Gastroesophageal sphincter (tissue), 4 donors: Measurements from ENCODE around the gene STIM2. TPM values are rescaled to one million over a fixed set of nuclear protein-coding genes. Genes with fewer than 3 reads are reported as not detected.
"Not testable (repeated sequence)": the region's sequence is repeated elsewhere in the genome, so short reads cannot be mapped to it uniquely, and the experiment has no call there.

Source experiments
- ATAC-seq: fragments of 150-250 bp; one replicate; pipeline ENCODE4 v1.9.1; 2016; ENCODE audit warnings: mild to moderate bottlenecking, moderate library complexity
- H3K27ac ChIP-seq, 4 donors: fragments of 200-600 bp; sonication (generic) in 3 of 4; 1 replicate in 3 of 4; 2 replicates in 1 of 4; pipeline ENCODE4 v1.5.1; 2016 to 2019
- H3K27me3 ChIP-seq: fragments of 200-600 bp; sonication (generic); one replicate; pipeline ENCODE4 v1.5.1; 2019
- H3K36me3 ChIP-seq, 2 donors: fragments of 200-600 bp; sonication (generic); one replicate each; pipeline ENCODE4 v1.5.1; 2019; ENCODE audit warnings: control low read depth in 1 of 2
- H3K4me1 ChIP-seq, 3 donors: fragments of 200-600 bp; sonication (generic); 1 replicate in 2 of 3; 2 replicates in 1 of 3; pipeline ENCODE4 v1.5.1; 2016 to 2019; ENCODE audit warnings: control low read depth in 2 of 3
- H3K4me3 ChIP-seq, 2 donors: fragments of 200-600 bp; sonication (generic); one replicate each; pipeline ENCODE4 v1.5.1; 2019; ENCODE audit warnings: mild to moderate bottlenecking in 1 of 2, moderate library complexity in 1 of 2
- H3K9me3 ChIP-seq, 3 donors: fragments of 200-600 bp; sonication (generic); one replicate each; pipeline ENCODE4 v1.5.1; 2017 to 2019; ENCODE audit warnings: control low read depth in 2 of 3
- EP300 ChIP-seq: sonication (generic); formaldehyde crosslinking; IDR thresholded peaks from one replicate; pipeline ENCODE4 v1.6.1; 2017; ENCODE audit warnings: antibody characterized with exemption, mild to moderate bottlenecking
- POLR2A ChIP-seq, 2 donors: fragments of 450-650 bp; IDR thresholded peaks; one replicate each; pipeline ENCODE4 v1.6.1; 2017; ENCODE audit warnings: antibody characterized with exemption in 2 of 2, mild to moderate bottlenecking in 2 of 2, moderate library complexity in 1 of 2
- POLR2AphosphoS5 ChIP-seq: sonication (generic); formaldehyde crosslinking; IDR thresholded peaks from one replicate; pipeline ENCODE4 v1.6.1; 2017; ENCODE audit warnings: antibody characterized with exemption
- WGBS, 2 donors: methylation state at CpG; one replicate each; pipeline ENCODE4 v1.1.5; 2018; ENCODE audit warnings: low coverage in 1 of 2; 5-methylcytosine and 5-hydroxymethylcytosine counted together
- total RNA-seq, 4 donors: library from RNA; depleted of rRNA; stranded (reverse); fragments of >200 nt; gene quantifications; one replicate each; pipeline ENCODE4 v1.1.0, GENCODE V29; 2016
- TF ChIP-seq, protein P1 (sequence below), 4 experiments: fragments of 200-600 bp in 2 of 4; fragments of 450-650 bp in 2 of 4; sonication (generic) in 1 of 4; IDR thresholded peaks; one replicate each; pipeline ENCODE4 v1.5.1; 2017 to 2019; ENCODE audit warnings: antibody characterized with exemption in 4 of 4, mild to moderate bottlenecking in 2 of 4, moderate library complexity in 2 of 4

STIM2 gene
- total RNA-seq, 4 donors from 2014 or later = 8.4 to 11.6 (median 10.5) TPM

DNA sequence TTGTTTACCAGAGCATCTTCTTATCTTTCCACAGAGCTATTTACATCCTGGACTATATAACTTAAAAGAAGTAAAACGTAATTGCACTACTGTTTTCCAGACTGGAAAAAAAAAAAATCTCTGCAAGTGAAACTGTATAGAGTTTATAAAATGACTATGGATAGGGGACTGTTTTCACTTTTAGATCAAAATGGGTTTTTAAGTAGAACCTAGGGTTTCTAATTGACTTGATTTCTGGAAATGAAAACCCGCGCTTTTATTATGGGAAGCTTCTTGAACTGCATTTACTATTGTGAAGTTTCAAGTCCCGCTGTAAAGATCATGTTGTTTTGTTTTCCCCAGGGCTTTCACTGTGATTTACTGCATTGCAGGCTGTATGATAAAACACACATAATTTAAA, 162.7 kb downstream of the STIM2 start:
- Histone ChIP-seq H3K9me3 (no peaks in the 10 kb centered on the region), H3K27me3 (no peaks in the 10 kb centered on the region), H3K27ac (no peak overlapping the region), H3K4me3 (no peak overlapping the region), H3K4me1 (no peaks in the 10 kb centered on the region), H3K36me3 (peaks cover 0 to 42% of the 10 kb centered on the region in 2 donors)
- TF ChIP-seq EP300 (no peak), POLR2A (IDR thresholded peaks at IDR 0.05) (no peak), POLR2AphosphoS5 (no peak)
- TF ChIP-seq, protein P1, sequence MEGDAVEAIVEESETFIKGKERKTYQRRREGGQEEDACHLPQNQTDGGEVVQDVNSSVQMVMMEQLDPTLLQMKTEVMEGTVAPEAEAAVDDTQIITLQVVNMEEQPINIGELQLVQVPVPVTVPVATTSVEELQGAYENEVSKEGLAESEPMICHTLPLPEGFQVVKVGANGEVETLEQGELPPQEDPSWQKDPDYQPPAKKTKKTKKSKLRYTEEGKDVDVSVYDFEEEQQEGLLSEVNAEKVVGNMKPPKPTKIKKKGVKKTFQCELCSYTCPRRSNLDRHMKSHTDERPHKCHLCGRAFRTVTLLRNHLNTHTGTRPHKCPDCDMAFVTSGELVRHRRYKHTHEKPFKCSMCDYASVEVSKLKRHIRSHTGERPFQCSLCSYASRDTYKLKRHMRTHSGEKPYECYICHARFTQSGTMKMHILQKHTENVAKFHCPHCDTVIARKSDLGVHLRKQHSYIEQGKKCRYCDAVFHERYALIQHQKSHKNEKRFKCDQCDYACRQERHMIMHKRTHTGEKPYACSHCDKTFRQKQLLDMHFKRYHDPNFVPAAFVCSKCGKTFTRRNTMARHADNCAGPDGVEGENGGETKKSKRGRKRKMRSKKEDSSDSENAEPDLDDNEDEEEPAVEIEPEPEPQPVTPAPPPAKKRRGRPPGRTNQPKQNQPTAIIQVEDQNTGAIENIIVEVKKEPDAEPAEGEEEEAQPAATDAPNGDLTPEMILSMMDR (IDR thresholded peaks at IDR 0.05) = no peak
- ATAC-seq = no peak
- WGBS, 2 donors = 89 to 94% methylated on average over 4 of the region's 4 CpGs

DNA sequence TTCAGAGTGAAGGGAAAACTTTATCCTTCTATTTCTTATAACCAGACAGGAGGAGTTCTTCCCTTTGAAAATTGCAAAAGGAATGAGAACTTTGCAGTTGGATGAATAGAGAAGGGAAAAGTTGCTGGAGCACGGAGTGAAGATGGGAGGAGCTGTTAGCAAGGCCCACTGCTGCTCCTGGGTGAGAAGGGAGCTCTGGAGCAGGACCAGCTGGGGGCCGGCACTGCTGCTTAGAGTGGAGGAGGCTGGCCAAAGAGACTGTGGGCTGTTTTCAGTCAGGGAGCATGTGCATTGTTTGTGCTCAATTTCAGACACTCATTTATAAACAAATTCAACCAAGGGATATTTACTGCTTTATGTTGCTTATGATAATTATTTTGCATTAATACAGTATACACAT, 164.2 kb downstream of the STIM2 start:
- Histone ChIP-seq H3K36me3 (peaks cover 0 to 29% of the 10 kb centered on the region in 2 donors), H3K4me1 (no peaks in the 10 kb centered on the region), H3K27ac (no peak overlapping the region), H3K27me3 (no peaks in the 10 kb centered on the region), H3K4me3 (no peak overlapping the region), H3K9me3 (no peaks in the 10 kb centered on the region)
- no peak for ATAC-seq
- no peak for TF ChIP-seq POLR2AphosphoS5
- TF ChIP-seq EP300 = no peak
- TF ChIP-seq, protein P1 (IDR thresholded peaks at IDR 0.05) = no peak
- no peak for TF ChIP-seq POLR2A (IDR thresholded peaks at IDR 0.05)
- 40% methylated on average over 2 of the region's 2 CpGs; no CpG with 5 or more reads in 1 of the 2 donors for WGBS, 2 donors

DNA sequence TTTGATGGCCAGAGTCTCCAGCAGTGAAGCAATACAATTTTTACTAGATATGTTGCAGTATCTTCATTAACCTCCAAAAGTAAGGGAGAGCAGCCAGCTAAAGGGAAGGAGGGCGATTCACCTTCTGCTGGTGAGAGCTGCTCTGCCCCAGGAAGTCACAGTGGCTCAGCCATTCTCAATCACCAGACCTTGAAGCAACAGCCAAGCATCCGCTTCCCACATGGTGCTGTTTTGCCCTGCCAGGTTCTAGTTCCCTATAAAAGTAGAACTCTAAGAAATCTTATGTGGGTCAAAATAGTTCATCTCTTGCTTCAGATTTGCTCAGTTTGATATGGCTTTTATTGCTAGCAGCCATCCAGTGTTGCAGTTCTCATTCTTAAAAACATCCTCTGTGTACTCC, 166.8 kb downstream of the STIM2 start:
- H3K27ac ChIP-seq = no peak overlapping the region
- H3K9me3 ChIP-seq = no peaks in the 10 kb centered on the region
- no peaks in the 10 kb centered on the region for H3K27me3 ChIP-seq
- 88 to 90% methylated on average over 2 of the region's 2 CpGs for WGBS, 2 donors
- no peak overlapping the region for H3K4me3 ChIP-seq
- TF ChIP-seq POLR2AphosphoS5 (no peak), POLR2A (IDR thresholded peaks at IDR 0.05) (no peak), EP300 (no peak)
- TF ChIP-seq, protein P1 (IDR thresholded peaks at IDR 0.05) = no peak
- ATAC-seq = no peak
- peaks cover 0 to 15% of the 10 kb centered on the region in 2 donors for H3K36me3 ChIP-seq
- no peaks in the 10 kb centered on the region for H3K4me1 ChIP-seq

DNA sequence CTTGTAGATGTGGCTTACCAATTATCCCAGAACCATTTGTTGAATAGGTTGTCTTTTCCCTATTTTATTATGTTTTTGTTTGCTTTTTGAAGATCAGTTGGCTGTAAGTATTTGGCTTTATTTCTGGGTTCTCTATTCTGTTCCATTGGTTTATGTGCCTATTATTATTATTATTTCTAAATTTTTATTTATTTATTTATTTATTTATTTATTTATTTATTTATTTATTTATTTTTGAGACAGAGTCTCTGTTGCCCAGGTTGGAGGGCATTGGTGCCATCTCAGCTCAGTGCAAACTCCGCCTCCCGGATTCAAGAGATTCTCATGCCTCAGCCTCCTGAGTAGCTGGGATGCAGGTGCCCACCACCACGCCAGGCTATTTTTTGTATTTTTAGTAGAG, 174.5 kb downstream of the STIM2 start:
- not testable (repeated sequence) for H3K36me3 ChIP-seq, H3K4me3 ChIP-seq, H3K4me1 ChIP-seq, ATAC-seq, H3K27me3 ChIP-seq, H3K27ac ChIP-seq
- 33 to 74% methylated on average over 2 to 3 of the region's 3 CpGs for WGBS, 2 donors
- peaks cover 0 to 13% (median 0%) of the 10 kb centered on the region in 3 donors for H3K9me3 ChIP-seq

DNA sequence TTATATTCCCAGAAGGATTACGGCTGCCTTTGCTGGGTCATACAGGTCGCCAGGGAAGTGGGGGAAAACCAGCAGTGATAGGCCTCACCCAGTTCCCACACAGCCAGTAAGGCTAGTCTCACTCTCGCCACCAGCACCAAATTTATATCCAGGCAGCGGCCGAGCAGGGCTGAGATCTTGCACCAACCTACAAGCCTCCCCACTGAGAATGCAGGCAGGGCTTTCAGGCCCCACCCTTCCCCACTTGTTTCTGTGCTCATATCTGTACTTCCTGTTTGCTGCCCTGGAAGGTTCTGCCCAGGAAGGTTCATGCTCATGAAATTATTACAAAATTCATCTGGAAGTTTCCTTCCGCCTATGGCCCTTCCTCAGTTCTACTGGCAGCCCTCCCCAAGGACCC, 179.7 kb downstream of the STIM2 start:
- no peak overlapping the region for H3K4me3 ChIP-seq
- ATAC-seq = no peak
- peaks cover 10% of the 10 kb centered on the region for H3K27me3 ChIP-seq
- TF ChIP-seq EP300 = no peak
- TF ChIP-seq POLR2AphosphoS5 = no peak
- 90 to 100% methylated on average over 2 of the region's 6 CpGs for WGBS, 2 donors
- no peaks in the 10 kb centered on the region for H3K36me3 ChIP-seq
- H3K4me1 ChIP-seq = no peaks in the 10 kb centered on the region
- peaks cover 0 to 18% (median 0%) of the 10 kb centered on the region in 3 donors for H3K9me3 ChIP-seq
- H3K27ac ChIP-seq = no peak overlapping the region

DNA sequence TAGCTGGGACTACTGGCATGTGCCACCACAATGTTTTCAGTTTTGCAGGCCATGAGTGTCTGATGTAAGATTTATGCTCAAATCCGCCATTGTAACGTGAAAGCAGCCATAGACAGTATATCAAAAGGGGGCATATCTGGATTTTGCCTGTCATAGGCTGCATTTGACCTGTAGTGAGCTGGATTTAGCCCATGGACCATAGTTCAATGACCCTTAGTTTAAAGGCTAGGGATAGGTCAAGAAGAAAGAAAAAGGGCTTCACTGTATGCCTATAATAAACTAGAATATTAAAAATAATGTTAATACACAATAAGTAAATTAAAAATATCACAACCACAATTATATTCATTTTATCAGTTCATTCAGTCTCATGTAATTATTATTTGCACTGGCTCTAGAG, 181.8 kb downstream of the STIM2 start:
- peaks cover 8% of the 10 kb centered on the region for H3K27me3 ChIP-seq
- TF ChIP-seq POLR2AphosphoS5 = no peak
- TF ChIP-seq, protein P1 (IDR thresholded peaks at IDR 0.05) = no peak
- no peak for TF ChIP-seq POLR2A (IDR thresholded peaks at IDR 0.05)
- TF ChIP-seq EP300 = no peak
- ATAC-seq = no peak
- no peaks in the 10 kb centered on the region for H3K4me1 ChIP-seq
- H3K4me3 ChIP-seq = no peak overlapping the region
- 100% methylated on average over 2 of the region's 2 CpGs; no CpG with 5 or more reads in 1 of the 2 donors for WGBS, 2 donors
- no peak overlapping the region for H3K27ac ChIP-seq
- no peaks in the 10 kb centered on the region for H3K36me3 ChIP-seq
- H3K9me3 ChIP-seq = peaks cover 0 to 6% (median 0%) of the 10 kb centered on the region in 3 donors
